Endothelial cell of umbilical vein (primary cell): ENCODE results near the gene LRRC8D. TPM values are rescaled to one million over a fixed set of nuclear protein-coding genes. Genes with fewer than 3 reads are reported as not detected.

Source experiments
- BruUV-seq: library from RNA; stranded (reverse); fragments of 400-500 nt; replicated peaks from 2 replicates; lab custom pipeline; 2021; lab: Mats Ljungman, UMichigan
- CTCF ChIA-PET: fragments of 300-600, 350-600 bp; sonication (Branson Sonifier 250); formaldehyde crosslinking; loops from one replicate; lab custom pipeline; 2021; ENCODE audit warnings: antibody characterized with exemption, inconsistent platforms; lab: Charles Lee
- POLR2A ChIA-PET: fragments of 300-600, 350-600 bp; sonication (Branson Sonifier 250); formaldehyde crosslinking; loops from one replicate; lab custom pipeline; 2021; ENCODE audit warnings: antibody characterized with exemption, inconsistent platforms; lab: Charles Lee
- DNase-seq: peaks from one replicate; pipeline ENCODE4 v3.0.0-alpha.2; 2011; ENCODE audit warnings: low read depth, low spot score
- FAIRE-seq: peaks from 2 replicates; lab custom pipeline; 2011; peaks lifted over from hg19 to GRCh38; lab: Jason Lieb, UNC
- H2AFZ ChIP-seq: 2 replicates; pipeline ENCODE4 v1.6.0; 2012; ENCODE audit warnings: low read depth, low read length, control low read depth, inconsistent platforms
- H3K27ac ChIP-seq: 2 replicates; pipeline ENCODE4 v1.5.1; 2011; ENCODE audit warnings: low read depth, mild to moderate bottlenecking, control low read depth, low read length, moderate library complexity; ENCODE audit not compliant: insufficient read depth
- H3K27me3 ChIP-seq, 2 experiments: 2 replicates each; pipeline versions ENCODE4 v1.6.0 to v1.6.1; 2011; ENCODE audit warnings: low read length in 2 of 2, mixed read lengths in 1 of 2; ENCODE audit not compliant: control insufficient read depth in 2 of 2, insufficient read depth in 2 of 2
- H3K36me3 ChIP-seq, 2 experiments: 2 replicates in 1 of 2; 3 replicates in 1 of 2; pipeline ENCODE4 v1.5.1; 2011; ENCODE audit warnings: low read length in 2 of 2, mild to moderate bottlenecking in 1 of 2, moderate library complexity in 1 of 2; ENCODE audit not compliant: control insufficient read depth in 2 of 2, insufficient read depth in 2 of 2; ENCODE audit errors: extremely low read depth in 1 of 2
- H3K4me1 ChIP-seq: 3 replicates; pipeline ENCODE4 v1.5.1; 2011; ENCODE audit warnings: mild to moderate bottlenecking, low read length; ENCODE audit not compliant: control insufficient read depth, insufficient read depth; ENCODE audit errors: extremely low read depth
- H3K4me2 ChIP-seq: 2 replicates; pipeline ENCODE4 v1.6.1; 2011; ENCODE audit warnings: low read length, control low read depth, mixed read lengths; ENCODE audit not compliant: insufficient read depth
- H3K4me3 ChIP-seq, 3 experiments: fragments of 200-600 bp in 1 of 3; sonication (generic), shearing (Covaris generic) in 1 of 3; replicated peaks in 1 of 3; 2 replicates each; pipeline ENCODE4 v1.5.1; 2011 to 2016; ENCODE audit warnings: control low read depth in 3 of 3, low read length in 3 of 3, mild to moderate bottlenecking in 2 of 3, inconsistent platforms in 1 of 3, low read depth in 1 of 3, moderate library complexity in 1 of 3; ENCODE audit not compliant: insufficient read depth in 1 of 3
- H3K79me2 ChIP-seq: 2 replicates; pipeline ENCODE4 v1.6.0; 2012; ENCODE audit warnings: low read length, inconsistent platforms; ENCODE audit not compliant: control insufficient read depth, insufficient read depth
- H3K9ac ChIP-seq: replicated peaks from 2 replicates; pipeline ENCODE3; 2011; ENCODE audit warnings: low read length, control low read depth; ENCODE audit not compliant: insufficient read depth; ENCODE audit errors: extremely low read depth
- H3K9me1 ChIP-seq: replicated peaks from 3 replicates; pipeline ENCODE4 v1.6.0; 2011; ENCODE audit warnings: mild to moderate bottlenecking, low read length; ENCODE audit not compliant: control insufficient read depth, insufficient read depth; ENCODE audit errors: extremely low read depth
- H3K9me3 ChIP-seq: replicated peaks from 2 replicates; pipeline ENCODE4 v1.5.1; 2012; ENCODE audit warnings: low read length, inconsistent platforms; ENCODE audit not compliant: control insufficient read depth, insufficient read depth
- H4K20me1 ChIP-seq: replicated peaks from 2 replicates; pipeline ENCODE3; 2011; ENCODE audit warnings: mild to moderate bottlenecking, low read length; ENCODE audit not compliant: control insufficient read depth, insufficient read depth; ENCODE audit errors: extremely low read depth
- CTCF ChIP-seq, 2 donors: IDR thresholded peaks; 1 replicate in 1 of 2; 2 replicates in 1 of 2; pipeline ENCODE4 v1.5.1; 2011; ENCODE audit warnings: low read length in 2 of 2, mild to moderate bottlenecking in 2 of 2, moderate library complexity in 2 of 2, control low read depth in 1 of 2, inconsistent platforms in 1 of 2, low read depth in 1 of 2; ENCODE audit not compliant: insufficient read depth in 1 of 2; ENCODE audit errors: extremely low read depth in 1 of 2
- EZH2 ChIP-seq: IDR thresholded peaks from 2 replicates; pipeline ENCODE4 v1.6.1; 2012; ENCODE audit warnings: borderline replicate concordance, low read depth, mild to moderate bottlenecking, moderate library complexity, low read length, inconsistent platforms; ENCODE audit not compliant: severe bottlenecking
- FOS ChIP-seq: IDR thresholded peaks from 2 replicates; pipeline ENCODE4 v1.6.1; 2011; ENCODE audit warnings: mild to moderate bottlenecking, low read length, moderate library complexity, borderline replicate concordance; ENCODE audit not compliant: insufficient read depth
- GATA2 ChIP-seq: IDR thresholded peaks from 2 replicates; pipeline ENCODE4 v1.7.0; 2011; ENCODE audit warnings: low read depth, mild to moderate bottlenecking, moderate library complexity, mixed read lengths, low read length; ENCODE audit not compliant: insufficient read length, insufficient read depth
- JUN ChIP-seq: IDR thresholded peaks from 2 replicates; pipeline ENCODE4 v1.6.1; 2011; ENCODE audit warnings: borderline replicate concordance, low read depth; ENCODE audit not compliant: insufficient read length, insufficient read depth
- MAX ChIP-seq: IDR thresholded peaks from 2 replicates; pipeline ENCODE4 v1.6.1; 2011; ENCODE audit not compliant: insufficient read depth, insufficient read length
- MYC ChIP-seq: IDR thresholded peaks from one replicate; pipeline ENCODE4 v1.6.1; 2011; ENCODE audit warnings: mild to moderate bottlenecking, low read depth, low read length
- POLR2A ChIP-seq: IDR thresholded peaks from 2 replicates; pipeline ENCODE4 v1.6.1; 2012; ENCODE audit warnings: low read depth, mild to moderate bottlenecking, control low read depth, low read length
- POLR2AphosphoS5 ChIP-seq: IDR thresholded peaks from 2 replicates; pipeline ENCODE4 v1.6.1; 2012; ENCODE audit warnings: low read depth, mild to moderate bottlenecking, control low read depth, low read length, moderate library complexity; ENCODE audit not compliant: insufficient read depth
- dilution Hi-C: fragments of 300-500 bp; cut with MboI; formaldehyde crosslinking; loops from one replicate; pipeline ENCODE4 v1.15.0; 2019; ENCODE audit warnings: low sequenced_read_pairs; ENCODE audit not compliant: extremely low pct_ligation_motif_present
- intact Hi-C: fragments of 100-400 bp; cut with micrococcal nuclease; formaldehyde crosslinking; loops from one replicate; pipeline ENCODE4 v1.10.0; 2022
- polyA plus RNA-seq, 4 experiments: library from polyadenylated mRNA; depleted of rRNA in 3 of 4; stranded (reverse) in 3 of 4; unstranded in 1 of 4; fragments of >200 nt; gene quantifications; 2 replicates each; pipeline versions ENCODE4 v1.2.1 to v1.2.3, GENCODE V29; 2011 to 2012; ENCODE audit warnings: missing spikeins in 1 of 4
- total RNA-seq: library from RNA; stranded (reverse); gene quantifications from 2 replicates; pipeline ENCODE4 v1.2.3, GENCODE V29; 2021

The LRRC8D gene
- total and polyA plus RNA-seq, 2 donors (not counting 3 experiments of a cell fraction or from before 2014, with no cell fraction given), result 31.9 to 37.7 TPM

- BruUV-seq, result no TSS peak
- TF ChIP-seq EZH2 (no peak), MAX (no peak), JUN (no peak), POLR2A (no peak), GATA2 (no peak), MYC (no peak), POLR2AphosphoS5 (no peak), CTCF (IDR thresholded peaks at IDR 0.05; ENCODE audit: extremely low read depth in 1 of 2, insufficient read depth in 1 of 2, low read depth in 1 of 2, low read length in 2 of 2) (no peak), FOS (no peak)
- no peak overlapping the region for H3K9ac ChIP-seq
- CTCF ChIA-PET, result interaction anchor here (0.8 kb wide), 1 partner anchor 15 kb away, joined by 3 read pairs; no protein-coding TSS in a partner anchor
- H3K9me3 ChIP-seq, result peaks cover 3% of the 10 kb centered on the region
- dilution Hi-C loops (no loop called here), intact Hi-C loops (no loop called here)
- DNase-seq (no peak), FAIRE-seq (no peak)
- H3K4me1 ChIP-seq, result peaks cover 24% of the 10 kb centered on the region
- H3K36me3 ChIP-seq, result peaks cover 0 to 3% of the 10 kb centered on the region in 2 experiments
- H3K79me2 ChIP-seq, result peaks cover 6% of the 10 kb centered on the region
- POLR2A ChIA-PET, result no interaction called here
- no peak overlapping the region for H3K4me3 ChIP-seq
- H3K4me2 ChIP-seq, result no peak overlapping the region
- no peak overlapping the region for H2AFZ ChIP-seq
- H3K27ac ChIP-seq, result no peak overlapping the region
- no peaks in the 10 kb centered on the region for H3K9me1 ChIP-seq
- H3K27me3 ChIP-seq, result no peaks in the 10 kb centered on the region
- no peaks in the 10 kb centered on the region for H4K20me1 ChIP-seq
Observed at GRCh38 chr1:89880679-89881078, 59.8 kb downstream of the LRRC8D start.
